ENCODE data around the gene SYNJ2. TPM values are rescaled to one million over a fixed set of nuclear protein-coding genes. Genes with fewer than 3 reads are reported as not detected.

The SYNJ2 gene
- total and polyA plus RNA-seq, 2 experiments from 2014 or later, result 2.8 to 5.6 TPM

DNA sequence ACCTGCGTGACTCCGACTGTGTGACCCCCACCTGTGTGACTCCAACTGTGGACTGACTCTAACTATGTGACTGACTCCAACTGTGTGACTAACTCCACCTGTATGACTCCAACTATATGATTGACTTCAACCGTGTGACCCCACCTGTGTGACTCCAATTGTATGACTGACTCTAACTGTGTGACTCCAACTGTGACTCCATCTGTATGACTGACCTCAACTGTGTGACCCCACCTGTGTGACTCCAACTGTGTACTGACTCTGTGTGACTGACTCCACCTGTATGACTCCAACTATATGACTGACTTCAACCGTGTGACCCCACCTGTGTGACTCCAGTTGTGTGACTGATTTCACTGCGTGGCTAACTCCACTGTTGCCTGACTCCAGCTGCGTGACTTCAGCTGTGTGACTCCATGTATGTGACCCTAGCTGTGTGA lies 38.6 kb downstream of the SYNJ2 start:
- Mint-ChIP-seq H3K4me1 (peaks cover 10% of the 10 kb centered on the region), H3K9me3 (no peaks in the 10 kb centered on the region), H3K27ac (no peak overlapping the region; the same call in 1 of the 2 replicates), H3K27me3 (ENCODE audit: insufficient read depth, low read depth, poor library complexity) (peaks cover 8% of the 10 kb centered on the region), H3K4me3 (no peak overlapping the region), H3K36me3 (ENCODE audit: low read depth) (peaks cover 8% of the 10 kb centered on the region)
- H3K27me3 ChIP-seq (ENCODE audit: insufficient read depth), result no peaks in the 10 kb centered on the region
- no peak overlapping the region for H3K4me2 ChIP-seq
- no peaks in the 10 kb centered on the region for H3K4me1 ChIP-seq (ENCODE audit: insufficient read depth)
- ATAC-seq (no peak), DNase-seq (ENCODE audit: low spot score) (no peak)
- no peak for TF ChIP-seq NANOG (IDR thresholded peaks at IDR 0.05; ENCODE audit: borderline replicate concordance)
- TF ChIP-seq ZNF114 (CRISPR knock-in tag; IDR thresholded peaks at IDR 0.05), result no peak
- no peak for TF ChIP-seq EZH2phosphoT487 (IDR thresholded peaks at IDR 0.05; ENCODE audit: unreplicated experiment)
- no peak for TF ChIP-seq POLR2AphosphoS5 (IDR thresholded peaks at IDR 0.05; ENCODE audit: low read depth)
- TF ChIP-seq, protein P1, sequence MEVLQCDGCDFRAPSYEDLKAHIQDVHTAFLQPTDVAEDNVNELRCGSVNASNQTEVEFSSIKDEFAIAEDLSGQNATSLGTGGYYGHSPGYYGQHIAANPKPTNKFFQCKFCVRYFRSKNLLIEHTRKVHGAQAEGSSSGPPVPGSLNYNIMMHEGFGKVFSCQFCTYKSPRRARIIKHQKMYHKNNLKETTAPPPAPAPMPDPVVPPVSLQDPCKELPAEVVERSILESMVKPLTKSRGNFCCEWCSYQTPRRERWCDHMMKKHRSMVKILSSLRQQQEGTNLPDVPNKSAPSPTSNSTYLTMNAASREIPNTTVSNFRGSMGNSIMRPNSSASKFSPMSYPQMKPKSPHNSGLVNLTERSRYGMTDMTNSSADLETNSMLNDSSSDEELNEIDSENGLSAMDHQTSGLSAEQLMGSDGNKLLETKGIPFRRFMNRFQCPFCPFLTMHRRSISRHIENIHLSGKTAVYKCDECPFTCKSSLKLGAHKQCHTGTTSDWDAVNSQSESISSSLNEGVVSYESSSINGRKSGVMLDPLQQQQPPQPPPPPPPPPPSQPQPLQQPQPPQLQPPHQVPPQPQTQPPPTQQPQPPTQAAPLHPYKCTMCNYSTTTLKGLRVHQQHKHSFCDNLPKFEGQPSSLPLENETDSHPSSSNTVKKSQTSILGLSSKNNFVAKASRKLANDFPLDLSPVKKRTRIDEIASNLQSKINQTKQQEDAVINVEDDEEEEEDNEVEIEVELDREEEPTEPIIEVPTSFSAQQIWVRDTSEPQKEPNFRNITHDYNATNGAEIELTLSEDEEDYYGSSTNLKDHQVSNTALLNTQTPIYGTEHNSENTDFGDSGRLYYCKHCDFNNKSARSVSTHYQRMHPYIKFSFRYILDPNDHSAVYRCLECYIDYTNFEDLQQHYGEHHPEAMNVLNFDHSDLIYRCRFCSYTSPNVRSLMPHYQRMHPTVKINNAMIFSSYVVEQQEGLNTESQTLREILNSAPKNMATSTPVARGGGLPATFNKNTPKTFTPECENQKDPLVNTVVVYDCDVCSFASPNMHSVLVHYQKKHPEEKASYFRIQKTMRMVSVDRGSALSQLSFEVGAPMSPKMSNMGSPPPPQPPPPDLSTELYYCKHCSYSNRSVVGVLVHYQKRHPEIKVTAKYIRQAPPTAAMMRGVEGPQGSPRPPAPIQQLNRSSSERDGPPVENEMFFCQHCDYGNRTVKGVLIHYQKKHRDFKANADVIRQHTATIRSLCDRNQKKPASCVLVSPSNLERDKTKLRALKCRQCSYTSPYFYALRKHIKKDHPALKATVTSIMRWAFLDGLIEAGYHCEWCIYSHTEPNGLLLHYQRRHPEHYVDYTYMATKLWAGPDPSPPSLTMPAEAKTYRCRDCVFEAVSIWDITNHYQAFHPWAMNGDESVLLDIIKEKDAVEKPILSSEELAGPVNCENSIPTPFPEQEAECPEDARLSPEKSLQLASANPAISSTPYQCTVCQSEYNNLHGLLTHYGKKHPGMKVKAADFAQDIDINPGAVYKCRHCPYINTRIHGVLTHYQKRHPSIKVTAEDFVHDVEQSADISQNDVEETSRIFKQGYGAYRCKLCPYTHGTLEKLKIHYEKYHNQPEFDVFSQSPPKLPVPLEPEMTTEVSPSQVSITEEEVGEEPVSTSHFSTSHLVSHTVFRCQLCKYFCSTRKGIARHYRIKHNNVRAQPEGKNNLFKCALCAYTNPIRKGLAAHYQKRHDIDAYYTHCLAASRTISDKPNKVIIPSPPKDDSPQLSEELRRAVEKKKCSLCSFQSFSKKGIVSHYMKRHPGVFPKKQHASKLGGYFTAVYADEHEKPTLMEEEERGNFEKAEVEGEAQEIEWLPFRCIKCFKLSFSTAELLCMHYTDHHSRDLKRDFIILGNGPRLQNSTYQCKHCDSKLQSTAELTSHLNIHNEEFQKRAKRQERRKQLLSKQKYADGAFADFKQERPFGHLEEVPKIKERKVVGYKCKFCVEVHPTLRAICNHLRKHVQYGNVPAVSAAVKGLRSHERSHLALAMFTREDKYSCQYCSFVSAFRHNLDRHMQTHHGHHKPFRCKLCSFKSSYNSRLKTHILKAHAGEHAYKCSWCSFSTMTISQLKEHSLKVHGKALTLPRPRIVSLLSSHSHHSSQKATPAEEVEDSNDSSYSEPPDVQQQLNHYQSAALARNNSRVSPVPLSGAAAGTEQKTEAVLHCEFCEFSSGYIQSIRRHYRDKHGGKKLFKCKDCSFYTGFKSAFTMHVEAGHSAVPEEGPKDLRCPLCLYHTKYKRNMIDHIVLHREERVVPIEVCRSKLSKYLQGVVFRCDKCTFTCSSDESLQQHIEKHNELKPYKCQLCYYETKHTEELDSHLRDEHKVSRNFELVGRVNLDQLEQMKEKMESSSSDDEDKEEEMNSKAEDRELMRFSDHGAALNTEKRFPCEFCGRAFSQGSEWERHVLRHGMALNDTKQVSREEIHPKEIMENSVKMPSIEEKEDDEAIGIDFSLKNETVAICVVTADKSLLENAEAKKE (CRISPR knock-in tag; IDR thresholded peaks at IDR 0.05), result no peak
- TF ChIP-seq, protein P2, sequence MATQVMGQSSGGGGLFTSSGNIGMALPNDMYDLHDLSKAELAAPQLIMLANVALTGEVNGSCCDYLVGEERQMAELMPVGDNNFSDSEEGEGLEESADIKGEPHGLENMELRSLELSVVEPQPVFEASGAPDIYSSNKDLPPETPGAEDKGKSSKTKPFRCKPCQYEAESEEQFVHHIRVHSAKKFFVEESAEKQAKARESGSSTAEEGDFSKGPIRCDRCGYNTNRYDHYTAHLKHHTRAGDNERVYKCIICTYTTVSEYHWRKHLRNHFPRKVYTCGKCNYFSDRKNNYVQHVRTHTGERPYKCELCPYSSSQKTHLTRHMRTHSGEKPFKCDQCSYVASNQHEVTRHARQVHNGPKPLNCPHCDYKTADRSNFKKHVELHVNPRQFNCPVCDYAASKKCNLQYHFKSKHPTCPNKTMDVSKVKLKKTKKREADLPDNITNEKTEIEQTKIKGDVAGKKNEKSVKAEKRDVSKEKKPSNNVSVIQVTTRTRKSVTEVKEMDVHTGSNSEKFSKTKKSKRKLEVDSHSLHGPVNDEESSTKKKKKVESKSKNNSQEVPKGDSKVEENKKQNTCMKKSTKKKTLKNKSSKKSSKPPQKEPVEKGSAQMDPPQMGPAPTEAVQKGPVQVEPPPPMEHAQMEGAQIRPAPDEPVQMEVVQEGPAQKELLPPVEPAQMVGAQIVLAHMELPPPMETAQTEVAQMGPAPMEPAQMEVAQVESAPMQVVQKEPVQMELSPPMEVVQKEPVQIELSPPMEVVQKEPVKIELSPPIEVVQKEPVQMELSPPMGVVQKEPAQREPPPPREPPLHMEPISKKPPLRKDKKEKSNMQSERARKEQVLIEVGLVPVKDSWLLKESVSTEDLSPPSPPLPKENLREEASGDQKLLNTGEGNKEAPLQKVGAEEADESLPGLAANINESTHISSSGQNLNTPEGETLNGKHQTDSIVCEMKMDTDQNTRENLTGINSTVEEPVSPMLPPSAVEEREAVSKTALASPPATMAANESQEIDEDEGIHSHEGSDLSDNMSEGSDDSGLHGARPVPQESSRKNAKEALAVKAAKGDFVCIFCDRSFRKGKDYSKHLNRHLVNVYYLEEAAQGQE (IDR thresholded peaks at IDR 0.05; ENCODE audit: unreplicated experiment), result no peak
- no peak for TF ChIP-seq CREB1 (CRISPR knock-in tag; IDR thresholded peaks at IDR 0.05; ENCODE audit: low read depth)
- no peak for TF ChIP-seq ZNF331 (CRISPR knock-in tag; IDR thresholded peaks at IDR 0.05; ENCODE audit: low read depth)
- no peak for TF ChIP-seq JUNB (IDR thresholded peaks at IDR 0.05; ENCODE audit: unreplicated experiment)
- TF ChIP-seq, protein P3, sequence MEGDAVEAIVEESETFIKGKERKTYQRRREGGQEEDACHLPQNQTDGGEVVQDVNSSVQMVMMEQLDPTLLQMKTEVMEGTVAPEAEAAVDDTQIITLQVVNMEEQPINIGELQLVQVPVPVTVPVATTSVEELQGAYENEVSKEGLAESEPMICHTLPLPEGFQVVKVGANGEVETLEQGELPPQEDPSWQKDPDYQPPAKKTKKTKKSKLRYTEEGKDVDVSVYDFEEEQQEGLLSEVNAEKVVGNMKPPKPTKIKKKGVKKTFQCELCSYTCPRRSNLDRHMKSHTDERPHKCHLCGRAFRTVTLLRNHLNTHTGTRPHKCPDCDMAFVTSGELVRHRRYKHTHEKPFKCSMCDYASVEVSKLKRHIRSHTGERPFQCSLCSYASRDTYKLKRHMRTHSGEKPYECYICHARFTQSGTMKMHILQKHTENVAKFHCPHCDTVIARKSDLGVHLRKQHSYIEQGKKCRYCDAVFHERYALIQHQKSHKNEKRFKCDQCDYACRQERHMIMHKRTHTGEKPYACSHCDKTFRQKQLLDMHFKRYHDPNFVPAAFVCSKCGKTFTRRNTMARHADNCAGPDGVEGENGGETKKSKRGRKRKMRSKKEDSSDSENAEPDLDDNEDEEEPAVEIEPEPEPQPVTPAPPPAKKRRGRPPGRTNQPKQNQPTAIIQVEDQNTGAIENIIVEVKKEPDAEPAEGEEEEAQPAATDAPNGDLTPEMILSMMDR (conservative IDR thresholded peaks at IDR 0.05; ENCODE audit: low read depth in 2 of 2), result no peak
- no peak for TF ChIP-seq EZH2 (IDR thresholded peaks at IDR 0.05; ENCODE audit: low read depth, unreplicated experiment)
- TF ChIP-seq, protein P4, sequence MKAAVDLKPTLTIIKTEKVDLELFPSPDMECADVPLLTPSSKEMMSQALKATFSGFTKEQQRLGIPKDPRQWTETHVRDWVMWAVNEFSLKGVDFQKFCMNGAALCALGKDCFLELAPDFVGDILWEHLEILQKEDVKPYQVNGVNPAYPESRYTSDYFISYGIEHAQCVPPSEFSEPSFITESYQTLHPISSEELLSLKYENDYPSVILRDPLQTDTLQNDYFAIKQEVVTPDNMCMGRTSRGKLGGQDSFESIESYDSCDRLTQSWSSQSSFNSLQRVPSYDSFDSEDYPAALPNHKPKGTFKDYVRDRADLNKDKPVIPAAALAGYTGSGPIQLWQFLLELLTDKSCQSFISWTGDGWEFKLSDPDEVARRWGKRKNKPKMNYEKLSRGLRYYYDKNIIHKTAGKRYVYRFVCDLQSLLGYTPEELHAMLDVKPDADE (IDR thresholded peaks at IDR 0.05), result no peak
- no peak for TF ChIP-seq STAT1 (IDR thresholded peaks at IDR 0.05; ENCODE audit: unreplicated experiment)
- H3K9me2 ChIP-seq (ENCODE audit: insufficient read depth), result no peaks in the 10 kb centered on the region
- no peak overlapping the region for H2AFZ ChIP-seq
- no peaks in the 10 kb centered on the region for H4K20me1 ChIP-seq (replicated peaks; ENCODE audit: insufficient read depth)
- no peak overlapping the region for H3K27ac ChIP-seq (ENCODE audit: low read depth)
- no peaks in the 10 kb centered on the region for H3F3A ChIP-seq (replicated peaks; ENCODE audit: low read depth)
- no peaks in the 10 kb centered on the region for H3K36me3 ChIP-seq (ENCODE audit: insufficient read depth)
- no peak overlapping the region for H3K4me3 ChIP-seq
- no peaks in the 10 kb centered on the region; the same call in 1 of the 2 replicates for H3K79me2 ChIP-seq (replicated peaks; ENCODE audit: insufficient read depth)

All from GM23338 (cell line).